Esophagus squamous epithelium (tissue), 4 donors: Measurements from ENCODE around the gene CHIC2.

ENCODE experiments used
- CTCF ChIP-seq, 6 experiments: fragments of 450-650 bp in 4 of 6; fragments of 200-600 bp in 2 of 6; sonication (generic) in 2 of 6; IDR thresholded peaks; one replicate each; pipeline ENCODE4 v1.5.1; 2016 to 2019; ENCODE audit warnings: antibody characterized with exemption in 6 of 6, mild to moderate bottlenecking in 4 of 6, moderate library complexity in 4 of 6
- POLR2A ChIP-seq, 4 donors: fragments of 450-650 bp; IDR thresholded peaks; one replicate each; pipeline ENCODE4 v1.6.1; 2017; ENCODE audit warnings: antibody characterized with exemption in 4 of 4, mild to moderate bottlenecking in 4 of 4, moderate library complexity in 3 of 4

GRCh38 chr4:54064317-54065111 is at the start of gene CHIC2:
- TF ChIP-seq CTCF (IDR thresholded peaks at IDR 0.05) (peak in 3 of 6 experiments; percentile 2 to 16 (median 14)), POLR2A (IDR thresholded peaks at IDR 0.05) (peak in 3 of 4 donors; percentile 96 to 99 (median 97))
